HL-60 (cell line): Measurements from ENCODE around the gene ENO1.

Experiments used
- CTCF ChIP-seq: IDR thresholded peaks from one replicate; pipeline ENCODE4 v1.5.1; 2011; ENCODE audit warnings: low read length, control low read depth, inconsistent platforms; ENCODE audit not compliant: insufficient read depth
- POLR2AphosphoS5 ChIP-seq: IDR thresholded peaks from 2 replicates; pipeline ENCODE4 v1.6.1; 2012; ENCODE audit warnings: low read depth
- SPI1 ChIP-seq: IDR thresholded peaks from 2 replicates; pipeline ENCODE4 v1.6.1; 2012; ENCODE audit warnings: low read depth, mild to moderate bottlenecking, borderline replicate concordance

- no peak for TF ChIP-seq CTCF
- no peak for TF ChIP-seq SPI1
- no peak; the same call in 1 of the 2 replicates for TF ChIP-seq POLR2AphosphoS5
Observed at GRCh38 chr1:8873001-8873400, 5.5 kb downstream of the ENO1 start.
